WTC11 (cell line): Measurements from ENCODE around the gene TTI1.

ENCODE experiments used
- CBFB ChIP-seq: sonication (generic); formaldehyde crosslinking; IDR thresholded peaks from 2 replicates; pipeline ENCODE4 v1.8.1; 2022; ENCODE audit warnings: mild to moderate bottlenecking, low read depth, missing genetic modification reagents
- CREB1 ChIP-seq: sonication (generic); formaldehyde crosslinking; IDR thresholded peaks from 2 replicates; pipeline ENCODE4 v1.8.0; 2023; ENCODE audit warnings: mild to moderate bottlenecking, missing genetic modification reagents
- FOXJ3 ChIP-seq: sonication (generic); formaldehyde crosslinking; IDR thresholded peaks from 2 replicates; pipeline ENCODE4 v1.9.0; 2021; ENCODE audit warnings: missing genetic modification reagents, mild to moderate bottlenecking, borderline replicate concordance
- KAT7 ChIP-seq: sonication (generic); formaldehyde crosslinking; IDR thresholded peaks from 2 replicates; pipeline ENCODE4 v1.8.1; 2023; ENCODE audit warnings: missing genetic modification reagents, mild to moderate bottlenecking, borderline replicate concordance
- MAX ChIP-seq: sonication (generic); formaldehyde crosslinking; IDR thresholded peaks from 2 replicates; pipeline ENCODE4 v1.8.0; 2022; ENCODE audit warnings: mild to moderate bottlenecking, missing genetic modification reagents
- NR1H2 ChIP-seq: sonication (generic); formaldehyde crosslinking; IDR thresholded peaks from 2 replicates; pipeline ENCODE4 v1.9.0; 2021; ENCODE audit warnings: mild to moderate bottlenecking, moderate library complexity, missing genetic modification reagents
- NR2C2 ChIP-seq: sonication (generic); formaldehyde crosslinking; IDR thresholded peaks from 2 replicates; pipeline ENCODE4 v1.8.0; 2022; ENCODE audit warnings: mild to moderate bottlenecking, missing genetic modification reagents
- STAT6 ChIP-seq: sonication (generic); formaldehyde crosslinking; conservative IDR thresholded peaks from 2 replicates; pipeline ENCODE4 v1.8.1; 2023; ENCODE audit warnings: mild to moderate bottlenecking, low read depth, missing genetic modification reagents, moderate library complexity
- ZNF232 ChIP-seq: sonication (generic); formaldehyde crosslinking; IDR thresholded peaks from 2 replicates; pipeline ENCODE4 v1.8.0; 2022; ENCODE audit warnings: mild to moderate bottlenecking, missing genetic modification reagents
- TF ChIP-seq, protein P1 (sequence below): fragments of 200-600 bp; IDR thresholded peaks from 2 replicates; pipeline ENCODE4 v1.8.0; 2022; ENCODE audit warnings: antibody characterized with exemption
- TF ChIP-seq, protein P2 (sequence below): fragments of 250-450 bp; sonication (Bioruptor Pico); IDR thresholded peaks from 2 replicates; pipeline ENCODE4 v1.9.0; 2021; ENCODE audit warnings: mild to moderate bottlenecking, borderline replicate concordance

GRCh38 chr20:38044685-38045084 lies 11.4 kb upstream of the TTI1 start:
- TF ChIP-seq ZNF232 (CRISPR knock-in tag) (no peak), KAT7 (CRISPR knock-in tag) (no peak), CBFB (no peak), NR2C2 (CRISPR knock-in tag) (no peak), CREB1 (CRISPR knock-in tag) (no peak), FOXJ3 (CRISPR knock-in tag) (no peak), MAX (CRISPR knock-in tag) (no peak), NR1H2 (no peak), STAT6 (no peak)
- TF ChIP-seq, protein P1, sequence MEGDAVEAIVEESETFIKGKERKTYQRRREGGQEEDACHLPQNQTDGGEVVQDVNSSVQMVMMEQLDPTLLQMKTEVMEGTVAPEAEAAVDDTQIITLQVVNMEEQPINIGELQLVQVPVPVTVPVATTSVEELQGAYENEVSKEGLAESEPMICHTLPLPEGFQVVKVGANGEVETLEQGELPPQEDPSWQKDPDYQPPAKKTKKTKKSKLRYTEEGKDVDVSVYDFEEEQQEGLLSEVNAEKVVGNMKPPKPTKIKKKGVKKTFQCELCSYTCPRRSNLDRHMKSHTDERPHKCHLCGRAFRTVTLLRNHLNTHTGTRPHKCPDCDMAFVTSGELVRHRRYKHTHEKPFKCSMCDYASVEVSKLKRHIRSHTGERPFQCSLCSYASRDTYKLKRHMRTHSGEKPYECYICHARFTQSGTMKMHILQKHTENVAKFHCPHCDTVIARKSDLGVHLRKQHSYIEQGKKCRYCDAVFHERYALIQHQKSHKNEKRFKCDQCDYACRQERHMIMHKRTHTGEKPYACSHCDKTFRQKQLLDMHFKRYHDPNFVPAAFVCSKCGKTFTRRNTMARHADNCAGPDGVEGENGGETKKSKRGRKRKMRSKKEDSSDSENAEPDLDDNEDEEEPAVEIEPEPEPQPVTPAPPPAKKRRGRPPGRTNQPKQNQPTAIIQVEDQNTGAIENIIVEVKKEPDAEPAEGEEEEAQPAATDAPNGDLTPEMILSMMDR = no peak
- TF ChIP-seq, protein P2, sequence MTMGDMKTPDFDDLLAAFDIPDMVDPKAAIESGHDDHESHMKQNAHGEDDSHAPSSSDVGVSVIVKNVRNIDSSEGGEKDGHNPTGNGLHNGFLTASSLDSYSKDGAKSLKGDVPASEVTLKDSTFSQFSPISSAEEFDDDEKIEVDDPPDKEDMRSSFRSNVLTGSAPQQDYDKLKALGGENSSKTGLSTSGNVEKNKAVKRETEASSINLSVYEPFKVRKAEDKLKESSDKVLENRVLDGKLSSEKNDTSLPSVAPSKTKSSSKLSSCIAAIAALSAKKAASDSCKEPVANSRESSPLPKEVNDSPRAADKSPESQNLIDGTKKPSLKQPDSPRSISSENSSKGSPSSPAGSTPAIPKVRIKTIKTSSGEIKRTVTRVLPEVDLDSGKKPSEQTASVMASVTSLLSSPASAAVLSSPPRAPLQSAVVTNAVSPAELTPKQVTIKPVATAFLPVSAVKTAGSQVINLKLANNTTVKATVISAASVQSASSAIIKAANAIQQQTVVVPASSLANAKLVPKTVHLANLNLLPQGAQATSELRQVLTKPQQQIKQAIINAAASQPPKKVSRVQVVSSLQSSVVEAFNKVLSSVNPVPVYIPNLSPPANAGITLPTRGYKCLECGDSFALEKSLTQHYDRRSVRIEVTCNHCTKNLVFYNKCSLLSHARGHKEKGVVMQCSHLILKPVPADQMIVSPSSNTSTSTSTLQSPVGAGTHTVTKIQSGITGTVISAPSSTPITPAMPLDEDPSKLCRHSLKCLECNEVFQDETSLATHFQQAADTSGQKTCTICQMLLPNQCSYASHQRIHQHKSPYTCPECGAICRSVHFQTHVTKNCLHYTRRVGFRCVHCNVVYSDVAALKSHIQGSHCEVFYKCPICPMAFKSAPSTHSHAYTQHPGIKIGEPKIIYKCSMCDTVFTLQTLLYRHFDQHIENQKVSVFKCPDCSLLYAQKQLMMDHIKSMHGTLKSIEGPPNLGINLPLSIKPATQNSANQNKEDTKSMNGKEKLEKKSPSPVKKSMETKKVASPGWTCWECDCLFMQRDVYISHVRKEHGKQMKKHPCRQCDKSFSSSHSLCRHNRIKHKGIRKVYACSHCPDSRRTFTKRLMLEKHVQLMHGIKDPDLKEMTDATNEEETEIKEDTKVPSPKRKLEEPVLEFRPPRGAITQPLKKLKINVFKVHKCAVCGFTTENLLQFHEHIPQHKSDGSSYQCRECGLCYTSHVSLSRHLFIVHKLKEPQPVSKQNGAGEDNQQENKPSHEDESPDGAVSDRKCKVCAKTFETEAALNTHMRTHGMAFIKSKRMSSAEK (CRISPR knock-in tag) = no peak
